ENCODE results near the gene VGLL2.
"Not testable (repeated sequence)": the region's sequence is repeated elsewhere in the genome, so short reads cannot be mapped to it uniquely, and the experiment has no call there.

Gene VGLL2

GRCh38 chr6:117265410-117266256 lies at the start of gene VGLL2:
VGLL2 (plus strand) TSS chr6:117265558; CDS start chr6:117265764, 206 bp downstream.
- no peak for DNase-seq (ENCODE audit: low read depth)

DNA sequence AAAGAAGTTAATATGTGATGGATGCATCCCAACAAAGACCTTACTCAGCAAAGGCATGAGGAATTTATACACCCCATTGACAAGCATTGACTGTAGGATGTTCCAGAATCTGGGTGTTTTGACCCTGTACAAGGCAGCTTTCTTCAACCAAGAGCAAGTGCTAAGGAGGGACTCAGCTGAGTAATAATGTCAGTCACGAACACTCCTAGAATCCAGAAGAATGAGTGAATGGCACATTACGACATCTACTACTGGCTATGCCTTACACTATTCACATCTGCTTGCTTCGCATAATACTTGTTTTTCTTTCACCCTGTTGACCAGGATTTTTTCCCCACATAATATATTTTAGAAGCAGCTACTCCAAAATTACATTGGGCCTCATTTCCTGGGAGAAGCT lies 42.5 kb upstream of the VGLL2 start:
- DNase-seq (ENCODE audit: low read depth), result no peak

DNA sequence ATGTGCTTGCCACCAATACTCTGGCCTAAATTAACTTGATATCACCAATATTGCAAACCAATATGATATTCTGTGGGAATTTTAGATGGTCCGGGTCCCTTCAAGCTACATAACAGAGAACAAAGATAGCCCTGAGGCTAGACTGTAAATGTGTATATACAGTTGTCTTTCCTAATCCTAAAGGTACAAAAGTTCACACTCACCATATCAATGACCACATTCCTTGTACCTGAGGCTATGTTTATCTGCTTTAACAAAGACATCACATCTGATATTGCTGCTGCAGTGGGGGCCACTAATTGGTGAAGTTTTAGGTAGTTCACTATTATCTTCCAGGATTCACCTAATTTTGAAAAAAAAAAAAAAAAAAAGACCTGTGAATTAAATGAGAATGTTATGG lies 38.6 kb upstream of the VGLL2 start:
- no peak for DNase-seq (ENCODE audit: low read depth)

DNA sequence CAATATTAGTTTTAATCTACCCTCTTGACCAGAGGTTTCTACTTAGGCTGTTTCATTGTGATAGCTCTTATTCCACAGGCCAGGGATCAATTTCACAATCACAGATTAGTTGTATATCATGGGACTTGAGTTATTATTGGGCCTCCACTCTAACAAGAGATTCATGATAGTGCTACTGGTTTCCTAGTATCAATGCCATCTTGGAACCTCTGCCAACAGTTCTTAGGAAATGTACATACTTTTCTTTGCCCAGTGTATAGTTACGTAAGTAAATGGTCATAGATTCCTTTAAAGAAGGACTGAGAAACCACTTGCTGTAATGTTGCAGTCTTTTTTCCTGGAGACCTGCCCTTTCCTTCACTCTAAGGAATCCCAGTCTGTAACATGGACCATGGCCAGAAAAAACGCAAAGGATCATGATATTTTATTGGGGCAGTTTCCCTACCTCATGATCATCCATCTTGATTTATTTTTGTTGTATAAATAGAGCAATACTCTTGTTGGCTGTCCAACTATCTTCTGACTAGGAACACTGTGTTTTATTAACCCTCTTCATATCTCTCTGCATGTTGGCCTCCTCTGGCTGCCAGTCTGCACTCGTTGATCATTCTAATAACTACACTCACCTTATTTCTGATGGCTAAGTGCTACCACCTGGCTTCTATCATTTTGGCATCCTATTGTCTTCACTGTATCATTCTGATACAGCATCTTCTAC lies 38.0 kb upstream of the VGLL2 start:
- no peak for DNase-seq (ENCODE audit: low read depth)

- no peak for DNase-seq (ENCODE audit: low read depth)
These were observed 37.2 kb upstream of the VGLL2 start for GRCh38 chr6:117228202-117228601.

DNA sequence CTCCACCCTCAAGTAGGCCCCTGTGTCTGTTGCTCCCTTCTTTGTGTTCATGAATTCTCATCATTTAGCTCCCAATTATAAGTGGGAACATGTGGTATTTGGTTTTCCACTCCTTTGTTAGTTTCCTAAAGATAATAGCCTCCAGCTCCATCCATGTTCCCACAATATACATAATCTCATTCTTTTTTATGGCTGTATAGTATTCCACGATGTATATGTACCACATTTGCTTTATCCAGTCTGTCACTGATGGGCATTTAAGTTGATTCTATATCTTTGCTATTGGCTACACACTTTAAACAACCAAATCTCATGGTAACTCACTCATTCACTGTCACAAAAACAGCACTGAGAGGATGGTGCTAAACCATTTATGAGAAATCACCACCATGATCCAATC lies 35.5 kb upstream of the VGLL2 start:
- DNase-seq (ENCODE audit: low read depth), result no peak

GRCh38 chr6:117231466-117231865 lies 33.9 kb upstream of the VGLL2 start:
- no peak for DNase-seq (ENCODE audit: low read depth)

- no peak for DNase-seq (ENCODE audit: low read depth)
These were observed 33.2 kb upstream of the VGLL2 start for GRCh38 chr6:117232196-117232595.

DNA sequence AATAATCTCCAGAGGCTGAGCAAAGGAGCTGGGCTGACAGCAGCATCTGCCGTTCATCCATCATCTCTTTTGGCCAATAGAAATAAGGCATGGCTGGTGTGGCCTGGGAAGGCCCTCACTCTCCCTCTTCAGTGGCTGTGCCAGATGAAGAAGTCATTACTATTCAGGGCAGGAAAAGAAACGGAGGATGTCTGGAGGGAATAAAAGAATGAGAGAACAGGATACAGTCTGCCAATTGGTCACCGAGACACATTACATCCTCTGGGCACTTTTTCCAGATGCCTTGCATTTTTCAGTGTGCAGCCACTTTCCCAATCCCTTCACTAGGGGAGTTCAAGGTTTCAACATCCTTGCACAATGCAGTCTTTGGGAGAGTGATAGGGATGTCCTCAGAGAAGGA lies 32.2 kb upstream of the VGLL2 start:
- DNase-seq (ENCODE audit: low read depth), result no peak

GRCh38 chr6:117237561-117237960 lies 27.8 kb upstream of the VGLL2 start:
- DNase-seq (ENCODE audit: low read depth), result peak; percentile 5

GRCh38 chr6:117244571-117244970 lies 20.8 kb upstream of the VGLL2 start:
- DNase-seq (ENCODE audit: low read depth), result not testable (repeated sequence)

DNA sequence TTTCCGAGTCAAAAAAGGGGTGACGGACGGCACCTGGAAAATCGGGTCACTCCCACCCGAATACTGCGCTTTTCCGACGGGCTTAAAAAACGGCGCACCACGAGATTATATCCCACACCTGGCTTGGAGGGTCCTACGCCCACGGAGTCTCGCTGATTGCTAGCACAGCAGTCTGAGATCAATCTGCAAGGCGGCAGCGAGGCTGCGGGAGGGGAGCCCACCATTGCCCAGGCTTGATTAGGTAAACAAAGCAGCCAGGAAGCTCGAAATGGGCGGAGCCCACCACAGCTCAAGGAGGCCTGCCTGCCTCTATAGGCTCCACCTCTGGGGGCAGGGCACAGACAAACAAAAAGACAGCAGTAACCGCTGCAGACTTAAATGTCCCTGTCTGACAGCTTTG lies 20.4 kb upstream of the VGLL2 start:
- not testable (repeated sequence) for DNase-seq (ENCODE audit: low read depth)

DNA sequence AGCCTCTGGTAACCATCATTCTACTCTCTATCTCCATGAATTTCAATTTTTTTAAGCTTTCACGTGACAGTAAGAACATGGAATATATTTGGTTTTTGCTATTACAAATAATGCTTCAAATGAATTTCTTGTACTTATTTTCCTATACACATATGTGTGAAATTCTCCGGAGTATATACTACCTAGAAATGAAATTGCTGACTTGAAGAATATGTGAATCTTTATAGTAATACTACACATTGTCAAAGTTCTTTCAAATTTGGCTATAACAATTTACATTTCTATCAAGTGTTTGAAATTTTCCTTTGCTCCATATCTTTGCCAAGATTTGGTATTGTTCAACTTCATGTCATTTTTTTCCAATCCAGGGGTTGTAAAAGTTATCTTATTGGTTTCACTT lies 11.6 kb upstream of the VGLL2 start:
- DNase-seq (ENCODE audit: low read depth), result no peak

GRCh38 chr6:117262799-117263198 lies 2.6 kb upstream of the VGLL2 start:
- DNase-seq (ENCODE audit: low read depth), result no peak

DNA sequence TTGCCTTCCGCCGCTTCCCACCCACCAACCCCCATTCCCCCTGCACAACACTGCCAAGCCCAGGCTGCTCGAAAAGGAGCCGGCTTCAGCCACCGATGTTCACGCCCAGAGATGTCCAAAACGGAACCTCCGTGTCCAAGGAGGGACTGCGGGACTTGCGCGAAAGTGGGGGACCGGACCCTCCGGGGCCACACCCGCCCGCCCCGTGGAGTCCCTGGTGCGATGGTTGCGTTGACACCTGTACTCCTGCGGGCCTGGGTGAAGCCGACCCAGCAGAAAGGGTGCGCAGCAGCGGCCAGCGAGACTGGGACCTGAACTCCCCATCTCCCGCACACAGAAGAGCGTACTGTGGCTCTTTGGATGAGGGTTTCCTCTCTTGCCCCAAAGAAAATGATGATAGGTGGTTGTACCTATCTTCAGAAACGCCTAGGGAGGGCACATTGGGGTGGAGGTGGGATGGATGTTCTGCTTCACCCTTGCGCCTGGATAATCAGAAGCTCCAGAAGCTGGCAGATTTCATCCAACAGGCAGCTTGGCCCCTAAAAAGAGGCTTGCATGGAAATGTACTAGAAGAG lies 1.9 kb upstream of the VGLL2 start:
- DNase-seq (ENCODE audit: low read depth), result no peak

DNA sequence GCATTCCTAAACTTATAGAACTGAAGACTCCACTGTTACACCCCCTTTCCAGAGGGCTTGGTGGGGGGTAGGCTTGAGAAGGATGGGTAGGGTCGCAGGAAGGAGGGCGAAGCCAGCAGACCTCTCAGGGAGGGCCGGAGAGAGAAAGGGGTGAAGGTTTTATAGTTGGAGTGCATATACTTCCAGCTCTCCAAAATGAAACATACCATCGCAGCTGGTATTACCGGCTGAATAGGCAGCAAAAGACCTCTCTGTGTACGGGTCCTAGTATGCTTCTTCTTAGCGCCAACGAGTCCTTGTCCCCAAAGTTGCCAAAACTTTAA lies 1.0 kb upstream of the VGLL2 start:
- no peak for DNase-seq (ENCODE audit: low read depth)

DNA sequence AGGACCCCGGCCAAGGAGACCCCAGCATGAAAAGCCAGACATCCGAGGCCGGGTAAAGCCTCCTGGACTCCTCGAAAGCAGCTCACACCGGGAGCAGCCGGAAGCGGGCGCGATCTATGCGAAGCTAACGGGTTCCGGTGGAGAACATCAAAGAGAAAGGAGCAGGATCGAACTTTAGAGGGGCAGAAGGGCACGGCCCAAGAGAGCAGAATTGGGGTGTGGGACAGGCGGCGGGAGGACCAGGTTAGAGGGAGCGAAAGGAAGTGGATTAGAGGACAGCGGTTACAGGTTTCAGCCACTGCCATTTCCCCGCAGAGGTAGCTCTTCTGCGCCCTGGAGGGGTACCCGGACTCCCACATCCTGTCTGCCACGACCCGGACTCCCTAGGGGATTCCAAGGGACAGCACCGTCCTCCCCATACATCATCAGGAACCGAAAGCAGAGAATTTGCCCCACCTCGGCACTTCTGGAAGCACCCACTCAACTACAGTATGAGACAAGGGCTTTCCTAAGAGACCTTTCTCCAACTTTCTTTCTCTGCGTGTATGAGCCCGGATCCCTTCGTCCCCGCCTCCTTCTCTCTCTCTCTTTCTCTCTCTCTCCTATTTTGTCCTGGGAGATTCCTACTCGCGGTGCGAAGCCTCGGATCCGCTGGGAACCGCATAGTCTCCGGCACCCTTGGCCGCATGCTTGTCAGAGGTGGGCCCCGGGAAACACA lies 507 bp upstream of the VGLL2 start:
- no peak for DNase-seq (ENCODE audit: low read depth)

GRCh38 chr6:117266257-117267053 lies 1.1 kb downstream of the VGLL2 start:
- DNase-seq (ENCODE audit: low read depth), result no peak

DNA sequence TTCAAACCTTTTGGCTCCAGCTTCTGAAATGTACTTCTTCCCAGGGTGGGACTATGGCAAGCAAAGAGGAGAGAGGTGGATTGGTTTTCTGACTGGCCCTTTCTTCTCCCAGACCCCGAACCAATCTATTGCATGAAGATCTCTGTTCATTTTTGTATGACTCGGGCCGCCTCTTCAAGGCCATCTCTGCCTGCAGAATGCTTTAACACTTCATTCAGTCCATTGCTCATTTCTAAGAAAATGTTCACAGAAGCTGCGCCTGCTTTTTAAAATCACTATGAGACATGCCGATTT lies 1.6 kb downstream of the VGLL2 start:
- no peak for DNase-seq (ENCODE audit: low read depth)

DNA sequence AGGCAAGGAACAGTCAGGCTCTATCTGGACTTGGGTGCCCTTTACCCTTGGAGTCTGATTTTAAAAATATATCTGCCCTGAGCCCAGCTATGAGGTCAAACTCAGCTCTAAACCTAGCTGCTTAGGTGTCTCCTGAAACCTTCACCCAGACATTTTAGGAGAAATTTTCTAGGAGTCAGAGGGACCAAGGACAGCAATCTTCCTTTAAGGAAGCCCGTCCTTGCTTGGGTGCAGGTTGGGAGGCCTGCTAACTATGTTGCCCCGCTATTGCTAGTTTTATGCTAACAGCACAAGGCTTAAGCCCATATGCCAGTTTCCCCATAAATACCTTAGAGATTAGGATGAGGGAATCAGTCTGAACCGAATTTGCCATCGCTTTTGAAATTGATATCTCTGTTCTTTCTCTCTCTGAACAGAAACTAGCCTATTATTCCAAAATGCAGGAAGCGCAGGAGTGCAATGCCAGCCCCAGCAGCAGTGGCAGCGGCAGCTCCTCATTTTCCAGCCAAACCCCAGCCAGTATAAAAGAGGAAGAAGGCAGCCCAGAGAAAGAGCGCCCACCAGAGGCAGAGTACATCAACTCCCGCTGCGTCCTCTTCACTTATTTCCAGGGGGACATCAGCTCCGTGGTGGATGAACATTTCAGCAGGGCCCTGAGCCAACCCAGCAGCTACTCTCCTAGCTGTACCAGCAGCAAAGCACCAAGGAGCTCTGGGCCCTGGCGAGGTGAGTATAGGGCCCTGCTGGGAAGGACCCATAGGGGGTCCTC lies 2.6 kb downstream of the VGLL2 start:
- no peak for DNase-seq (ENCODE audit: low read depth)

DNA sequence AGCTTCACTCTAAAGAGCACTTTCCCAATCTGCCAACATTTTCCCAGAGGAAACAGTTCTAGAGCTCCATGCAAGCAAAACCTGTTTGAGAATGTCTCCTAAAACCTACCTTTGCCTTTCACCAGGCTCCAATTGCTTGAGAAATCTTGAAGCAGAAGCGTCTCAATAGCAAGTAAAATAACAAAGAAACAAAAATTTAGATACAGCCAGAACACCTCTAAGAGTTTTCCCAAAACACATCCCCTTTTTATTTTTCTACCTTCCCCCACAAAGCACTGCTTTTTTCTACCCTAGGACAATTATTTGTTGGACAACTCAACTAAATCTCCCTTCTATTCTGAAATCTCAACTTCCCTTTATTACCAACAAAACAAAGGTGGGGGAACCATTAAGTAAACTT lies 3.6 kb downstream of the VGLL2 start:
- no peak for DNase-seq (ENCODE audit: low read depth)

Measured in non-pigmented ciliary epithelial cell (primary cell).